NCI-H1436 (cell line): ENCODE measurements around the gene OR5AP2.
"Not testable (repeated sequence)": the region's sequence is repeated elsewhere in the genome, so short reads cannot be mapped to it uniquely, and the experiment has no call there.

Experiments
- DNase-seq: peaks from one replicate; lab custom pipeline; 2025; lab: John Stamatoyannopoulos, UW

OR5AP2 gene

GRCh38 chr11:56642339-56642738 lies at the start of gene OR5AP2:
Gene OR5AP2, minus strand, starts transcription at chr11:56642439. Its CDS starts 0 bp downstream, at chr11:56642439.
- no peak for DNase-seq

DNA sequence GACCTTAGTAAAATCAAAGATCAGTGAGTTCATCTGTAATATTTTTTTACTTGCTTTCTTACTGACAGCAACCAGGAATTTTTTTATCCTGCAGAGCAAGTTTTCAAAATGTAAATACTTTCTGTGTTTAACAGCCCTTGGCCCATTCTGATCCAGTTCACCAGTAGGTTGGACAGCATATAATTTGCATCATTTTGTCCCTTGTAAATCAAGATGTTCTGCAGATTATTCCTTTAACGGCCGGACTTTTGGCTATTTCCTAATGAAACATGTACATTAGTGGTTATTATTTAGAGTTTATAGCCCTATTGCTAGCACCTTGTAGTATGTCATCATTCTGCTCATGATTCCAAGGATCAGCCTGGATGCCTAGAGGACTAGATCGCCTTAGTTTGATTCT lies 48.9 kb upstream of the OR5AP2 start:
- DNase-seq = not testable (repeated sequence)

- DNase-seq = no peak
These were observed 46.4 kb upstream of the OR5AP2 start for GRCh38 chr11:56688554-56689100.

GRCh38 chr11:56670984-56671383 lies 28.7 kb upstream of the OR5AP2 start:
- DNase-seq = no peak

- DNase-seq = no peak
These were observed 21.1 kb upstream of the OR5AP2 start, which contains the start of gene OR5AR1 for GRCh38 chr11:56663386-56663785. Gene OR5AR1, plus strand, starts transcription at chr11:56663686. Its CDS starts 0 bp downstream, at chr11:56663686.

GRCh38 chr11:56659755-56660154 lies 17.5 kb upstream of the OR5AP2 start:
- no peak for DNase-seq

DNA sequence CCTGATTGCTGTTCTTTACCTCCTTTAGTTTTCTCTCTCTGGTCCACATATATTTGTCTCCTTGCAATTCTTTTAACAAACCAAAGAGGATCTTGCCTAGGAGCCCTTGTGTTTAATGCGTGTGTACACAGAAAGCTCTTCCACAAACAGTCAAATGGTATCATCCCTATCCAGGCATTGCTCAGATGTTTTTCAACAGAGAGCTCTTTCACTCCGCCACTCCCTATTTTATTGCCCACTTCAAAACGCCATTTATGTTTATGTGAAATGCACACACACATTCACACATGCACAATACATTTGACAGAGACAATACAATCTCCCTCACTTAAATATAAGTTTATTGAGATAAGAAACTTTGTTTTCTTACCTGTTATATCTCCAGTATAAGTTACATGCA lies 4.7 kb downstream of the OR5AP2 start:
- no peak for DNase-seq

DNA sequence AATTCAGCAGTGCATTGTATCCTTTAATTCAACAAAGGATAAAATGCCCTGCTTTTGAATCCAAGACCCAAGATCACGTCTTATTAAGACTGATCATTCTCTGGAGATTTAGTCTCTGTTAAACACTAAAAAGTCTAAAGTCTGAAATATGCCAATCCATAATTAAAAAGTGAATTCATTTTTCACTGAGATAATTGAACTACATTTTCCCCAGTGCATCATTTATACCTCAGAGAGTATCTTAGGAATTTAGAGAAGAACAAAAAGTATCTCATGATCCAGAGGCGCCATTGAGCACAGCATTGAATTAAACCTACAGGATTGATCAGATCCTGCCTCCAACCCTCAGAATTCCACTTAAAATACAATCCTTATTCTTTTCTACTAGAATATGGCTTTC lies 5.4 kb downstream of the OR5AP2 start:
- no peak for DNase-seq

GRCh38 chr11:56632329-56632728 lies 9.9 kb downstream of the OR5AP2 start:
- no peak for DNase-seq

DNA sequence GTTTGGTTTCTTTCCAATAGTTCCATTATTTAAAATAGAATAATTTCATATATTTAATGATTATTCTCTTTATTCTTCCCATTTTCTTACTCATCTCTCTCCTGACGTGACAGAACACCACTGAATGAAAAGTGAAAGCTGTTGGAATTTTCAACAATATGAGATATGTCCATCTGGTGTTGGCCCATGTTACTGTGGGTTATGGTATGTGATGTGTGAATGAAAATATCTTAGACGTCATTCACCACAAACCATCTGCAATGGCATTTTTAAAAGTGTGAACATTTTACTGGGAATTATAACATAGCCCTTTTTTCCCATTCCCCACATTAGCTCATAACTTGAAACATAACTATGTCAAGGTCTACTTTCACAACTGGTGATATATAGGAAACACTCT lies 16.3 kb downstream of the OR5AP2 start:
- DNase-seq = no peak

DNA sequence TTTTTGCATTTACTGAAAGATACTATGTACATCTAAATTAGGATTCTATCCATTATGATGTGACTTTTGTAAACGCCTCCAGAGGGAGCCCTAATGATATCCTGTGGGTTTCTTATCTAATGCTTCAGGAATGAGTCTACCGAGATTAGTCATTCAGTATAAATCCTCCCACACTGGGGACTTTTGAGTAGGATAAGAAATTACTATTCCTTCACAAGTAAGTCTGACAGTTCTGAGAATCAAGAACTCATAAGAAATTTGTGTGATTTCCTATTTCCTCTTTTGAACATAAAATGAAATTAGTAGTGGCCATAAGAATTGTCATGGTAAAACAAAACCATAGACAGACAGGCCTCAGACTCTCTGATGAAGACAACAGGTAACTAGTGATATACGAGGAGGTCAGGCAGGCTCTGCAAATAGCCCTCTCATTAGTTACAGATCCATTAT lies 17.6 kb downstream of the OR5AP2 start:
- no peak for DNase-seq

- DNase-seq = no peak
These were observed 31.1 kb downstream of the OR5AP2 start for GRCh38 chr11:56611174-56611573.

DNA sequence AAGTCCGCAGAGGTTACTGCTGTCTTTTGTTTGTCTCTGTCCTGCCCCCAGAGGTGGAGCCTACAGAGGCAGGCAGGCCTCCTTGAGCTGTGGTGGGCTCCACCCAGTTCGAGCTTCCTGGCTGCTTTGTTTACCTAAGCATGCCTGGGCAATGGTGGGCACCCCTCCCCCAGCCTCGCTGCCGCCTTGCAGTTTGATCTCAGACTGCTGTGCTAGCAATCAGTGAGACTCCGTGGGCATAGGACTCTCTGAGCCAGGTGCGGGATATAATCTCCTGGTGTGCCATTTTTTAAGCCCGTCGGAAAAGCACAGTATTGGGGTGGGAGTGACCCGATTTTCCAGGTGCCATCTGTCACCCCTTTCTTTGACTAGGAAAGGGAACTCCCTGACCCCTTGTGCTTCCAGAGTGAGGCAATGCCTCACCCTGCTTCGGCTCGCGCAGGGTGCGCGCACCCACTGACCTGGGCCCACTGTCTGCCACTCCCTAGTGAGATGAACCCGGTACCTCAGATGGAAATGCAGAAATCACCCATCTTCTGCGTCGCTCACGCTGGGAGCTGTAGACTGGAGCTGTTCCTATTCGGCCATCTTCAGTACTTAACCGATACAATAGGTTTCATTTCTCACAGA lies 50.0 kb downstream of the OR5AP2 start:
- DNase-seq = not testable (repeated sequence)
